ENCODE measurements around the gene LSAMP.
"Not testable (repeated sequence)": the region's sequence is repeated elsewhere in the genome, so short reads cannot be mapped to it uniquely, and the experiment has no call there.

Gene LSAMP

DNA sequence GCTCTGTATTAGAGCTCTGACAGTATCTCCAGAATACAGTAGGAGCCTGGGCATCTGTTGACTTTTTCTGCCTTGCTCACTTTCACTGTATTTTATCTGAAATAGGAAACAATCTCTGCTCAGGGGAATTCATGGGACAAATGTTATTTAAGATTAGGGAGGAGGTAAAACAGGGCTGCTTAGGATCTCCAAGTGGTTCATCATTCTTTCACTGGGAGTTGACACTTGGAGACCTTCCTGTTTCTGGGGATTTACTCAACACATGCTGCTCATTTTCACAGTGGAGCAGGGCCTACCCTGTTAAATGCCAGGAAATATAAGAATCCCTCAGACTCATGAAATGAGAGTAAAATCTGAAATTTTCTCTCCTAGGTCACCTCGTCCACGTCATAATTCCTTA, 636.5 kb downstream of the LSAMP start:
- DNase-seq (ENCODE audit: low read depth in 3 of 3, low spot score in 1 of 3), result no peak

GRCh38 chr3:115808244-115808643, 637.0 kb downstream of the LSAMP start:
- DNase-seq (ENCODE audit: low read depth in 3 of 3, low spot score in 1 of 3), result no peak

DNA sequence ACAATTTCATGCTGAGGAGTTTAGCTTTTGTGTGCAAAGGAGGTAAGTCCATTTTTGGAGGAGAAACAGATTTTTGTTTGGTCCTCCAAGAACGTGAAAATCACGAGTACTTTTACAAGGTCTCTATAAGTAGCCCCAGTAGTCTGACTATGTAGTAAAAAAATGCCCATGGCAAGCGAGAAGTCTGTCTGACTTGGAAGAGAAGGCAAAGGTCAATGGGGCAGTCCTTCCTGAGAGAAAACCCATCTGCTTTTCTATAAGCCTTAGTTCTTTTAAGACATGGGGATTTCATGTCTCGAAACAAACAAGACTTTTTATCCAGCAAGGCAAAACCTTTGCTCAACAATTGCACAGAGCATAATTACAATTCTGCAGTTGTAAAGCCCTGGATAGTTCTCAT, 638.8 kb downstream of the LSAMP start:
- DNase-seq (ENCODE audit: low read depth in 3 of 3, low spot score in 1 of 3), result no peak

- DNase-seq (ENCODE audit: low read depth in 3 of 3, low spot score in 1 of 3), result no peak
Measured at GRCh38 chr3:115805520-115805919, 639.8 kb downstream of the LSAMP start.

- DNase-seq (ENCODE audit: low read depth in 3 of 3, low spot score in 1 of 3), result no peak
Measured at GRCh38 chr3:115804713-115805119, 640.6 kb downstream of the LSAMP start.

GRCh38 chr3:115804200-115804599, 641.1 kb downstream of the LSAMP start:
- no peak for DNase-seq (ENCODE audit: low read depth in 3 of 3, low spot score in 1 of 3)

DNA sequence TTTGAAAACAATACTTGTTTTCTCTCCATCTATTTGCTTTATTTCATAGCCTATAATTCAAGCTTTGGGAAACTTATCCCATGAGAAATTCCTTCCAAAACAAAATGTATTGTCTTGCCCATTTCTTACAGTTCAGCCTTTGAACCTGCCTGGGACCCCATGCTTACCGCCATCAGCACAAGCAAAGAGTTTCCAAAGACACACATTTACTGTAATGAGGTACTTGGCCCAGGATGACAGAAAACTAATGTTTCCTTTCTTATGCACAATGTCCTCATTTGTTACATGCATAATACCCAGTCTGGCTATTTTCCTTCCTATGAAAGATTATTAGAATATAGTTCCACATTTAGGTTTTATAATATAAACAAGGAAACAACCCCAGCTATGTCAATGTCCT, 641.6 kb downstream of the LSAMP start:
- no peak for DNase-seq (ENCODE audit: low read depth in 3 of 3, low spot score in 1 of 3)

GRCh38 chr3:115800489-115801075, 644.7 kb downstream of the LSAMP start:
- DNase-seq (ENCODE audit: low read depth in 3 of 3, low spot score in 1 of 3), result no peak

DNA sequence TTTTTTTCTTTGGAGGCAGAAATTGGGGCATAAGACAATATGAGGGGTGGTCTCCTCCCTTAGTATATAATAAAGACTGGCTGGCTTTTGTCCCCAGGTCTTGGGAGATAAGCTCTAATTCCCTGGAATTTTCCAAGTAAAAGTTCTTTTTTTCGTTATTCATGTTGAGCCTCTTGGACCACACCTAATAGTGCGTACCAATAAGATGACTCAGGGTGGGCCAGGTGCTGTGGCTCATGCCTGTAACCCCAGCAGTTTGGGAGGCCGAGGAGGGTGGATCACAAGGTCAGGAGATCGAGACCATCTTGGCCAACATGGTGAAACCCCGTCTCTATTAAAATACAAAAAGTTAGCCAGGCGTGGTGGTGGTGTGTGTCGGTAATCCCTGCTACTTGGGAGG, 645.2 kb downstream of the LSAMP start:
- not testable (repeated sequence) for DNase-seq (ENCODE audit: low read depth in 3 of 3, low spot score in 1 of 3)

GRCh38 chr3:115792206-115792955, 652.9 kb downstream of the LSAMP start:
- no peak for DNase-seq (ENCODE audit: low read depth in 3 of 3, low spot score in 1 of 3)

DNA sequence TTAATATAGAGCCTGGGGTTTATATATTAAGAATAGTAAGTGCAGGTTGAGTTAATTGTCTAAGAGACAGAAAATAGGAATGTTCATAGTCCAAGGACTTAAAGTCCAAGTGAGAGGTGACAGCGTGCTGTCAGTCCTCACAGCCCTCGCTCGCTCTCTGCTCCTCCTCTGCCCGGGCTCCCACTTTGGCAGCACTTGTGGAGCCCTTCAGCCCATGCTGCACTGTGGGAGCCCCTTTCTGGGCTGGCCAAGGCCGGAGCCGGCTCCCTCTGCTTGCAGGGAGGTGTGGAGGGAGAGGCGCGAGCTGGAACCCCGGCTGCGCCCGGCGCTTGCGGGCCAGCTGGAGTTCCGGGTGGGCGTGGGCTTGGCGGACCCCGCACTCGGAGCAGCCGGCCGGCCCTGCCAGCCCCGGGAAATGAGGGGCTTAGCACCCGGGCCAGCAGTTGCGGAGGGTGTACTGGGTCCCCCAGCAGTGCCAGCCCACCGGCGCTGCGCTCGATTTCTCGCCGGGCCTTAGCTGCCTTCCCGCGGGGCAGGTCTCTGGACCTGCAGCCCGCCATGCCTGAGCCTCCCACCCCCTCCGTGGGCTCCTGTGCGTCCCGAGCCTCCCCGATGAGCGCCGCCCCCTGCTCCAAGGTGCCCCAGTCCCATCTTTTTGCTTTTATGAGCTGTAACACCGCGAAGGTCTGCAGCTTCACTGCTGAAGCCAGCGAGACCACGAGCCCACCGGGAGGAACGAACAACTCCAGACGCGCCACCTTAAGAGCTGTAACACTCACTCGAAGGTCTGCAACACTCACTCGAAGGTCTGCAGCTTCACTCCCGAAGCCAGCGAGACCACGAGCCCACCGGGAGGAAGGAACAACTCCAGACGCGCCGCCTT, 653.8 kb downstream of the LSAMP start:
- DNase-seq (ENCODE audit: low read depth in 3 of 3, low spot score in 1 of 3), result not testable (repeated sequence)

DNA sequence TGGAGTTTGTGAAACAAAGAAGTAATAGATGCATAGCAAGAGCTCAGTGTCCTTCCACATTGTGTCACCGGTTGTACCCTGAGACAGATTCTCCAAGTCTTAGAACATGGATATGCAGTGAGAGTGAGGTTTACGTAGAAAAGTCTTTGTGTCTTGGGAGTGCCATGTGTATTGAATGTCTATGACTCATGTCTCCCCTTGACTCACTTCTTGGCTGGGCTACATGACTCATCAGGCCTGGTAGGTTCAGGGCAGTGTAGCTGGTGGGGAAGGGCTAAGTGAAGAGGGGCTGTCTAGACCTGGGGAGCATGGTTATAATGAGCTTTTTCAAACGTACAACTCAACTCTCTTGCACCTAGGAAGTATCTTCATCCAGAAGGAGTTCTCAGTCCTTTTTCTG, 654.5 kb downstream of the LSAMP start:
- DNase-seq (ENCODE audit: low read depth in 3 of 3, low spot score in 1 of 3), result peak in 2 of 3 donors; percentile 27 to 40

GRCh38 chr3:115789481-115789880, 655.8 kb downstream of the LSAMP start:
- no peak for DNase-seq (ENCODE audit: low read depth in 3 of 3, low spot score in 1 of 3)

GRCh38 chr3:115788921-115789470, 656.3 kb downstream of the LSAMP start:
- no peak for DNase-seq (ENCODE audit: low read depth in 3 of 3, low spot score in 1 of 3)

DNA sequence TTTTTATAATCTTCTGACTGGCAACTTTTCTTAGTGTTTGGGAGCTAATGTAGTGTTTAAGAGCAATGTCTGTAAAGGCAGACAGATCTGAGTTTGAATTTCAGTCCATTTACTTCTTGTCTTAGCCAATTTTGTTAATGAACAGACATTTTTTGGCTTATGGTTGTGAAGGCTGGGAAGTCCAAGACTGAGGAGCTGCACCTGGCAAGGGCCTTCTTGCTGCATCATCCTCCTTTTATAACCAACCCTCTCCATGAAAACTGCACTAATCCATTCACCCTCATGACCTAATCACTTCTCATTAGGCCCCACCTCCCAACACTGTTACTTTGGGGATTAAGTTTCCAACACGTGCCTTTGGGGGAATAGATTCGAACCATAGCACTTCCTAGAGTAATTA, 657.5 kb downstream of the LSAMP start:
- no peak for DNase-seq (ENCODE audit: low read depth in 3 of 3, low spot score in 1 of 3)

DNA sequence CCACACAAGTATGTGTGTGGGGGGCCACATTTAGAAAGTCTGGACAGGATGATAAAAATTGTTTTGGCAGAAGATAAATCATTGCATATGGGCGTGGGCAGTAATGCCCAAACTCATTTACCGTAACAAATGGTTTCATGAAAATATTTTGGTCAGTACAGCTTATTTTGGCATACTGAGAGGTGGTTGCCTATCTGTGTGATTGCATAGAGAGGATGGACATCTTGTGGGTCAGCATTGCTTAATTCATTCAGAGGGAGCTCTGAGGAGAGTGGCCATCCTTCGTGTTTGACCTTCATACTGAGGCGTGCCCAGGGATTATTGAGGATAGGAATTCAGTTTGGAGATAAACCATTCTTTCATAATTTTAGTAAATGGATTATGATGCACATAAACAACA, 659.5 kb downstream of the LSAMP start:
- DNase-seq (ENCODE audit: low read depth in 3 of 3, low spot score in 1 of 3), result no peak

DNA sequence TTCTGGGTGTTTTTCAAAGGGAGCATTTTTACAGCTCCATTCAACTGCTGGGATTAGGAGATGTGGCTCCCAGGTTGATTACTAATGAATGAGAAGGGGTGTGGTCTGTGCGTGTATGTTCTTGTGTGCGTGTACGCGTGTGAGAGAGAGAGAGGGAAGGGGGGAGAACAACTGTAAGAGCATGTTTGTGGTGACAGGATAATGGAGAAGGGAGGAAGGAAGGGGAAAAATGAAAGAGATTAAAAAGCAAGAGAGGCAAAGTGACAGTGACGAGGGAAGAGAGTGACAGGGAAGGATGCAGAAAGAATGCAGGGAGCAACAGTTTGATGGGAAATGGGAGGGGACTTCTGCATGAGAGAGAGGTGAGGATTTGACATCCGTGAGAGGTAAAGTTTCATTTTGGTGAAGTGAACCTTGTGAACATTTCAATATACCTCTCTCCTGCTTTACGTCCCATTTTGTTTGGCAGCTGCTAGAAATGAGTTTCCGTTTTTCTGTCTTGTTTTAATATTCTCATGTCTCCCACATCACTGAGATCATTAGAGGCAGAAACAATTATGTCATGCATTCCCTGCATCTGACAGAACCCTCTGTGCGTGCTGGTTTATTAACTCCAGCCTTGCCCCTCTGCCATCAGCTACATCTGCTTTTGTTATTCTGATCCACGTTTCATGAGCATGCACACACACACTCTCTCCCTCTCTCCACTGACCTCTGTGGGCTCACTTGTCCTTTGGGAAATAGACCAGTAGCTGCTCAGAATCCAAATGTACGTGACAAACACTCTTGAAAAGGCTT, 660.3 kb downstream of the LSAMP start:
- DNase-seq (ENCODE audit: low read depth in 3 of 3, low spot score in 1 of 3), result no peak

DNA sequence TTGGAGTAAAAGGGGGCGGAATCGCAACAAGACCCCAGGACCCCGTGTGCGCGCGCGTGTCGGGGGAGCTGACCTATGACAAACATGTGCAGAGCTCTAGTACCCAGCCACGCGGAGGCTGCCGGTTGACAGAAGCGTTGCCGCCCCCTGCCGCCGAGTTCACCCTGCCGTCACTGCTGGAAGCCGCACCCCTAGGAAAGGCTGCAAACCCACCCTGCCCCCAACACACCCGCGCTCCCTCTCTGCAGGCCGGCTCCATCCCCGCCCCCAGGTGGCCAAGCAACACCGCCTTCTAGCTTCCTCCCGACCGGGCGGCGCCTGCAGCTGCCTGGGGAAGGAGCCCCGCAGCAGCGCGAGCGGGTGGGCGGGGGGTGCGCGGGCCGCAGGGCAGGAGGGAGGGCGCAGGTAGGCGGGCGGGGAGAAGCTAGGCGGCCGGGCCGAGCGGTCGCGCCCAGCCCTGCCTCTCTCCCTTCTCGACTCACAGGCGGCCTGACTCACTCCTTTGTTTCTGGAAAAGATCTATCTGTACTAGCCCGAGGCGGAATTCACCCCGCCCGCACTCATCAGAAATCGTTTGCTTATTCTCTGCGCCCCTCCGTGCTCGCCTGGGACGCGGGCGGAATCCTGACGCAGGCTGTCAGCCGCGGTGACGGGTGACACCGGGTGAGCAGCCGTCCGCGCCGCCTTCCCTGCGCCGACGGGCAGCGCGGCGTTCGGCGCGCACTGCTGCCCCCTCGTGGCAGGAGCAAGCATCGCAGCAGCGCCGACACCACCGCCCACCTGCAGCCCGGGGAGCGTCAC, 661.1 kb downstream of the LSAMP start:
- DNase-seq (ENCODE audit: low read depth in 3 of 3, low spot score in 1 of 3), result peak; percentile 67 to 81 (median 76)

DNA sequence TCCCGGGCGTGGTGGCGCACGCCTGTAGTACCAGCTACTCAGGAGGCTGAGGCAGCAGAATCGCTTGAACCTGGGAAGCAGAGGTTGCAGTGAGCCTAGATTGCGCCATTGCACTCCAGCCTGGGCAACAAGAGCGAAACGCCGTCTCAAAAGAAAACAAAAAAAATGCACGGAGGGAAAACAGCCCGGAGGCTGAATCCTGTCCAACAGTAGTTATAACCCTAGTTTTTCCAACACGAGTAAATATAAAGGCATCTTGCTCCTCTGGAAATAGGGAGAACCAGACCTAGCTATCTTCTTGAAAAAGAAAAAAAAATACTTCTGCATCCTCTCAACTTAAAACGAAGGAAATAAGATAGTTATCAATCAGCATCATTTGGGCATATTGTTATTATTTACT, 661.9 kb downstream of the LSAMP start:
- DNase-seq (ENCODE audit: low read depth in 3 of 3, low spot score in 1 of 3), result not testable (repeated sequence)

DNA sequence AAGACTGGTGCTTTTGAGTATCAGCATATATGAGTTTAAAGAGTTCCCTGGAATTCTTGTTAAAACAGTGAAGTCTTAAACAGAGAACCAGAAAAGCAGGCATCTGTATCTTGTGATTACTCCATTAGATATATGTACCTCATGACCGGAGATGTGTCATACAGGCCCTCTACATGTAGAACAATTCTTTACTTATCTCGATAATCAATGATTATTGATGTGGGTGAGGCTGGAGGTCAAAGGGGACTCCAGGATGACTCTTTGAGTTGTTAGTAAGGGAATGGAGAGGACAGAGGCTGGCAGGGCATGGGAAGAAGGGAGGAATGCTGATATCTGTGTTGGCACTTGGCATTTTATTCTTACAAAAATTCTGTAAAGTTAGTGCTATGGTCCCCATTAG, 666.3 kb downstream of the LSAMP start:
- no peak for DNase-seq (ENCODE audit: low read depth in 3 of 3, low spot score in 1 of 3)
